ENCODE data around the gene RSPH3. TPM values are rescaled to one million over a fixed set of nuclear protein-coding genes. Genes with fewer than 3 reads are reported as not detected.

RSPH3 gene
- total RNA-seq, 1 experiment from 2014 or later = 24.7 TPM

GRCh38 chr6:159014406-159014805, 14.4 kb upstream of the RSPH3 start:
- DNase-seq (ENCODE audit: low read depth, low spot score) = no peak
- CTCF ChIA-PET = no interaction called here
- H3K4me3 ChIP-seq (replicated peaks in 1 of 2; ENCODE audit: low read depth in 1 of 2, low read length in 2 of 2) = no peak overlapping the region
- H3K79me2 ChIP-seq (ENCODE audit: insufficient read depth, low read length) = no peaks in the 10 kb centered on the region
- no peak for ATAC-seq
- POLR2A ChIA-PET = no interaction called here
- RAD21 ChIA-PET (ENCODE audit: low non-redundant PET in 1 of 2, low total read pairs in 2 of 2, uncharacterized antibody in 2 of 2, unreplicated experiment in 2 of 2) = no interaction called here
- no peaks in the 10 kb centered on the region for H4K20me1 ChIP-seq (ENCODE audit: insufficient read depth)
- no TSS peak for BruUV-seq (replicated peaks)
- H3K27ac ChIP-seq (ENCODE audit: low read depth, low read length) = no peak overlapping the region
- no peak for TF ChIP-seq MAX (IDR thresholded peaks at IDR 0.05)
- TF ChIP-seq TCF7L2 (IDR thresholded peaks at IDR 0.05; ENCODE audit: borderline replicate concordance, extremely low read depth, insufficient read depth, insufficient read length) = no peak
- peaks cover 4 to 7% of the 10 kb centered on the region in 2 experiments; a peak in 1 of 4 replicates for H3K9me3 ChIP-seq (ENCODE audit: control insufficient read depth in 1 of 2, insufficient read depth in 1 of 2, low read depth in 1 of 2, low read length in 2 of 2)
- H3K27me3 ChIP-seq (ENCODE audit: insufficient read depth, low read length) = no peaks in the 10 kb centered on the region
- H3K4me1 ChIP-seq (ENCODE audit: control insufficient read depth in 1 of 2, insufficient read depth in 2 of 2, low read length in 2 of 2) = peaks cover 0 to 6% of the 10 kb centered on the region in 2 experiments; a peak in 1 of 4 replicates
- no peak overlapping the region for H2AFZ ChIP-seq (ENCODE audit: low read depth, low read length, poor library complexity, severe bottlenecking)
- H3K9ac ChIP-seq (ENCODE audit: low read length) = no peak overlapping the region
- H3K9me2 ChIP-seq (ENCODE audit: insufficient read depth) = no peaks in the 10 kb centered on the region
- intact Hi-C loops (cut with micrococcal nuclease) = no loop called here
- no peaks in the 10 kb centered on the region for H3K36me3 ChIP-seq (ENCODE audit: control insufficient read depth in 1 of 2, insufficient read depth in 2 of 2, low read length in 2 of 2)
- H3K4me2 ChIP-seq (ENCODE audit: low read length) = no peak overlapping the region

GRCh38 chr6:159013229-159013628, 13.2 kb upstream of the RSPH3 start:
- H3K79me2 ChIP-seq (ENCODE audit: insufficient read depth, low read length) = no peaks in the 10 kb centered on the region
- intact Hi-C loops (cut with micrococcal nuclease) = no loop called here
- POLR2A ChIA-PET = interaction anchor here (1.0 kb wide), 1 partner anchor 10 kb away, joined by 3 read pairs; no protein-coding TSS in a partner anchor
- H4K20me1 ChIP-seq (ENCODE audit: insufficient read depth) = no peaks in the 10 kb centered on the region
- H2AFZ ChIP-seq (ENCODE audit: low read depth, low read length, poor library complexity, severe bottlenecking) = no peak overlapping the region
- DNase-seq (ENCODE audit: low read depth, low spot score) (no peak), ATAC-seq (no peak)
- no peak overlapping the region for H3K27ac ChIP-seq (ENCODE audit: low read depth, low read length)
- H3K9me3 ChIP-seq (ENCODE audit: control insufficient read depth in 1 of 2, insufficient read depth in 1 of 2, low read depth in 1 of 2, low read length in 2 of 2) = peaks cover 4 to 7% of the 10 kb centered on the region in 2 experiments; a peak in 1 of 4 replicates
- no peak overlapping the region for H3K9ac ChIP-seq (ENCODE audit: low read length)
- H3K4me1 ChIP-seq (ENCODE audit: control insufficient read depth in 1 of 2, insufficient read depth in 2 of 2, low read length in 2 of 2) = peaks cover 0 to 6% of the 10 kb centered on the region in 2 experiments; a peak in 1 of 4 replicates
- no peaks in the 10 kb centered on the region for H3K36me3 ChIP-seq (ENCODE audit: control insufficient read depth in 1 of 2, insufficient read depth in 2 of 2, low read length in 2 of 2)
- RAD21 ChIA-PET (ENCODE audit: low non-redundant PET in 1 of 2, low total read pairs in 2 of 2, uncharacterized antibody in 2 of 2, unreplicated experiment in 2 of 2) = no interaction called here
- H3K27me3 ChIP-seq (ENCODE audit: insufficient read depth, low read length) = no peaks in the 10 kb centered on the region
- H3K4me3 ChIP-seq (replicated peaks in 1 of 2; ENCODE audit: low read depth in 1 of 2, low read length in 2 of 2) = no peak overlapping the region
- no TSS peak for BruUV-seq (replicated peaks)
- CTCF ChIA-PET = no interaction called here
- H3K4me2 ChIP-seq (ENCODE audit: low read length) = no peak overlapping the region
- H3K9me2 ChIP-seq (ENCODE audit: insufficient read depth) = no peaks in the 10 kb centered on the region
- no peak for TF ChIP-seq ELF1 (IDR thresholded peaks at IDR 0.05; ENCODE audit: borderline replicate concordance, low read depth)
- TF ChIP-seq EZH2 (IDR thresholded peaks at IDR 0.05) = no peak
- no peak for TF ChIP-seq POLR2A (IDR thresholded peaks at IDR 0.05; ENCODE audit: borderline replicate concordance, extremely low read depth, insufficient read depth, insufficient read length)
- TF ChIP-seq POLR2AphosphoS5 (IDR thresholded peaks at IDR 0.05; ENCODE audit: low read depth, low read length) = no peak
- TF ChIP-seq EGR1 (IDR thresholded peaks at IDR 0.05; ENCODE audit: low read depth) = no peak
- no peak for TF ChIP-seq SIN3A (IDR thresholded peaks at IDR 0.05; ENCODE audit: low read depth)
- TF ChIP-seq JUND (IDR thresholded peaks at IDR 0.05) = no peak
- no peak for TF ChIP-seq CEBPB (IDR thresholded peaks at IDR 0.05; ENCODE audit: low read depth)
- no peak for TF ChIP-seq ZFX (IDR thresholded peaks at IDR 0.05)
- no peak for TF ChIP-seq ATF3 (IDR thresholded peaks at IDR 0.05)
- no peak for TF ChIP-seq YY1 (IDR thresholded peaks at IDR 0.05; ENCODE audit: extremely low read depth, insufficient replicate concordance, low read depth, low read length)
- TF ChIP-seq CTCF (IDR thresholded peaks at IDR 0.05 in 2 of 3, conservative IDR thresholded peaks at IDR 0.05 in 1 of 3; ENCODE audit: borderline replicate concordance in 1 of 3, insufficient read depth in 1 of 3, low read depth in 2 of 3, low read length in 2 of 3) = no peak
- TF ChIP-seq CBX3 (IDR thresholded peaks at IDR 0.05; ENCODE audit: low read depth) = no peak
- no peak for TF ChIP-seq SP1 (IDR thresholded peaks at IDR 0.05; ENCODE audit: low read depth)
- TF ChIP-seq ZBTB33 (IDR thresholded peaks at IDR 0.05; ENCODE audit: extremely low read depth, insufficient replicate concordance, low read length) = no peak
- no peak for TF ChIP-seq MAX (IDR thresholded peaks at IDR 0.05)
- no peak for TF ChIP-seq RAD21 (IDR thresholded peaks at IDR 0.05; ENCODE audit: low read depth)

Data from HCT116 (cell line).